HG03521 (cell line): ENCODE data around the gene ALPL.

Source experiments
- ATAC-seq: cut with Tn5 transposase; IDR thresholded peaks from one replicate; pipeline ENCODE4 v1.9.1; 2021; ENCODE audit warnings: mild to moderate bottlenecking, moderate library complexity; ENCODE audit not compliant: unreplicated experiment

The ALPL gene

DNA sequence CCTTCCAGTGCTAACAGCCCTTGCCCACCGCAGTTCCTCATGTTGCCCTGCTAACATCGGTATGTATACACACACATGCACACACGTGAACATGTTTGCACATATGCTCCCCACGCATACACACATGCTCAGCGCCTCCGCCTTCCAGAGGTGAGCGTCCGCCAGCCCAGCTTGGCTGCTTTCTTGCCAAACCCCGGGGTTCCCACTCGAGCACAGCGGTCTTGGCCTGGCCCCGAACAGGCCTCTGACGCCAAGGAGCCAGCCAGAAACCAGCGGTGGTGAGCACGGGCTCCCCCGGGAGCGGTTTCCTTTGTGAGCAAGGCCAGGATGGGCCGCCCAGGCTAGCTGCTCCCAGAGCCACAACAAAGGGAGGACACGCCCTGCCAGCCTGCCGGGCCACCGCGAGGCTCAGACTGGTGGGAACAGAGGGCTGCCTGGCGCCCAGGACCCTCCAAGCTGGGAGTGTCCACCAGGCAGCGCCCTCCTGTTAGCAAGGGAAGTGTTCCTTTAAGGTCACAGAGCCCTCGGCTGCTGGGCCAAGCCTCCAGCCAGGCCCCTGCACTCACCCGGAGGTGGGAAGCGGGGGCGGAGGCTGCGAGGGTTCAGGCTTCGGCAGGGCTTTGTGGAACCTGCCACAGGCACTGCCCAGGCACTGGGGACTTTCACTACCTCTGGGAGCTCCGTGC lies 65.4 kb downstream of the ALPL start:
- no peak for ATAC-seq

DNA sequence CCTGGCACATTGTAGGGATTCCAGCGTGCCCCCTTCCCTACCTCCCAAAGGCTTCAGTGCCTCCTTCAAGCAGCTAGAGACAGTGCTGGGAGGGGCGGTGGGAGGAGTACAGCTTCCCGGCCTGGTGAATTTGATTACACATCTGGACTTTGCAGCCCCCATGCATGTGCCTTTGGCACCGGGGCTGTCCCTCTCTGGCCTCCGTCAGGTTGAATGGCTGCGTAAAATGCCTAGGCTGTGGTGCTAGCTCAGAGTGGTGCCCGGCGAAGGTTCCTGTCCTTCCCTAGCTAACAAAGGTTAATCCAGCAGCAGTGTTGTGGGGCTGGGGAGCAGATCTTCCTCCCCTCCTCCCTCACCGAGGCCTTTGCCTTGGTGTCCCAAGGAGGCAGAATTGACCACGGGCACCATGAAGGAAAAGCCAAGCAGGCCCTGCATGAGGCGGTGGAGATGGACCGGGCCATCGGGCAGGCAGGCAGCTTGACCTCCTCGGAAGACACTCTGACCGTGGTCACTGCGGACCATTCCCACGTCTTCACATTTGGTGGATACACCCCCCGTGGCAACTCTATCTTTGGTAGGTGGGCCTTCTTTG lies 66.2 kb downstream of the ALPL start:
- no peak for ATAC-seq

DNA sequence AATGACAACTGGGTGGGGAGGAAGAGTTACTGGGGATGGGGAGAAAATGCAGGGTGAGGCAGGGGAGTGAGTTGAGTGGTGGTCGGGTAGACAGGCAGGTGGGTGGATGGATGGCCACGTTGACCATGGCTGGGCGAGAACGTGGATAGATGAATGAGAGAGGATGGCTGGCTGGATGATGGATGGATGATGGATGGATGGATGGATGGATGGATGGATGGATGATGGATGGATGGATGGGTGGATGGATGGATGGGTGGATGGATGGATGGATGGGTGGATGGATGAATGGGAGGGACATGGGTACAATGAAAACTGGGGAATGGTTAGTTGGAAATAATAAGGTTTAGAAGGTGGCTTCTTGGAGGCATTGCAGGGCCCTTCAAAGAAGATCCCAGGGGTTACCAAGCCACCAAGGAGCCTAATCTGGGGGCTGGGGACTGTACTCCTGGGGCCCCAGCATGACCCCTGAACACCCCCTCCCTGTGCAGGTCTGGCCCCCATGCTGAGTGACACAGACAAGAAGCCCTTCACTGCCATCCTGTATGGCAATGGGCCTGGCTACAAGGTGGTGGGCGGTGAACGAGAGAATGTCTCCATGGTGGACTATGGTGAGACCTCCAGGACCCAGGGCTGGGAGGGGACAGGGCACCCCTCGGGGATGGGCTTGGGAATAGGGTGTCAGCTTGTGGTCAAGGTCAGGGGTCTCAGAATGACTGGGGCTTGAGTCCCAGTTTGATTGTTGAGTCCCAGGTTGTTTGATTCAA lies 67.0 kb downstream of the ALPL start:
- ATAC-seq, result no peak

DNA sequence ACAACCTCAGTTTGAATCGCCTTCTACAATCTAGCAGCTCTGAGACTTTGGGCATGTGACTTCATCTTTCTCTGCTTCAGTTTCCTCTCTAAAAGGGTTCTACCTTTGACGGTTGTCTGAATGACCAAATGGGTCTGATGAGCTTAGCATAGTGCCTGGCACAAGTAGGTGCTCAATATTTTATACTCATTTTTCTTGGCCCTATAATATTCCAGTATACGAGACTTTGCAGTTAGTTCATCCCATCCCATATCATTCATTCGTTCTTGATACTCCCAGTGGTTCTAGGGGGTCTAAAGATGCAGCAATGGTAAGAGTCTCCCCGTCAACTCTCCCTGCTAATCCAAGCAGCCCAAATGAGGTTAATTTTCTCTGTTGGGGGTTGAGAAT lies 67.6 kb downstream of the ALPL start:
- ATAC-seq, result no peak

DNA sequence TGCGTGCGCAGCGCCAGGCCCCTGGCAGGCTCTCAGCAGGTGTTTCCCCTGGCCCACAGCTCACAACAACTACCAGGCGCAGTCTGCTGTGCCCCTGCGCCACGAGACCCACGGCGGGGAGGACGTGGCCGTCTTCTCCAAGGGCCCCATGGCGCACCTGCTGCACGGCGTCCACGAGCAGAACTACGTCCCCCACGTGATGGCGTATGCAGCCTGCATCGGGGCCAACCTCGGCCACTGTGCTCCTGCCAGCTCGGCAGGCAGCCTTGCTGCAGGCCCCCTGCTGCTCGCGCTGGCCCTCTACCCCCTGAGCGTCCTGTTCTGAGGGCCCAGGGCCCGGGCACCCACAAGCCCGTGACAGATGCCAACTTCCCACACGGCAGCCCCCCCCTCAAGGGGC lies 68.1 kb downstream of the ALPL start:
- no peak for ATAC-seq

DNA sequence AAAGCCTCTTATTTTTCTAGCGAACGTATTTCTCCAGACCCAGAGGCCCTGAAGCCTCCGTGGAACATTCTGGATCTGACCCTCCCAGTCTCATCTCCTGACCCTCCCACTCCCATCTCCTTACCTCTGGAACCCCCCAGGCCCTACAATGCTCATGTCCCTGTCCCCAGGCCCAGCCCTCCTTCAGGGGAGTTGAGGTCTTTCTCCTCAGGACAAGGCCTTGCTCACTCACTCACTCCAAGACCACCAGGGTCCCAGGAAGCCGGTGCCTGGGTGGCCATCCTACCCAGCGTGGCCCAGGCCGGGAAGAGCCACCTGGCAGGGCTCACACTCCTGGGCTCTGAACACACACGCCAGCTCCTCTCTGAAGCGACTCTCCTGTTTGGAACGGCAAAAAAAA lies 68.7 kb downstream of the ALPL start:
- no peak for ATAC-seq

DNA sequence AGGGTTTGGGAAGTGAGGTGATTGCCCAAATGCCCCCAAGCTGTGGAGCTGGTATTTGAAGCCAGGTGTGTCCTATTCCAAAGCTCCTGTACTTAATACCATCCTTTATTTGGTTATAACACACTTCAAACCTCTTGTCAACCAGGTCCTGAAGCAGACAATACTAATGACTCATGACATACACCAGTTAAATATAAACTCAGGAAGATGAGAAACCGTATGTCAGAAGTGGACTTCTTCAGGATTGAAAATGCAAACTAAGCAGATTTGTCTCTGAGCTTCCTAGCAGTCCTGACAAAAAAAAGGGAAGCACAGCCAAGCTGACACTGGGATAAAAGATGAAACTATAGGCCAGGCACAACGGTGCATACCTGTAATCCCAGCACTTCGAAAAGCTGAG lies 70.6 kb downstream of the ALPL start:
- ATAC-seq, result no peak

DNA sequence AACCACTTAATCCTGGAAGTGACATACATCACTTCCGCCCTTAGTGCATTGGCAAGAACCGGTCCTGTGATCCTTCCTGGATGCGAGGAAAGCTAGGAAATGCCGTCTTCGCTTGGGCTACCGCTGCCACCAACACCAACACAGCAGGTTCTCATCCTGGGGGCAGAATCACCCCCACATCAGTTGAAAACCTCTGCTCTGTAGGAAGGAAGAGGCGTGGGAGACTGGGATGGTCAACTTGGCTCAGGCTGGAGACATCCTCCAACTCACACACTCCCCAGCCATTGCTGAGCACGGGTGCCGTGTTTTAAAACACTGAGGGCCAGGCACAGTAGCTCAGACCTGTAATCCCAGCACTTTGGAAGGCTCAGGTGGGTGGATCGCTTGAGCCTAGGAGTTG lies 74.9 kb downstream of the ALPL start:
- no peak for ATAC-seq

DNA sequence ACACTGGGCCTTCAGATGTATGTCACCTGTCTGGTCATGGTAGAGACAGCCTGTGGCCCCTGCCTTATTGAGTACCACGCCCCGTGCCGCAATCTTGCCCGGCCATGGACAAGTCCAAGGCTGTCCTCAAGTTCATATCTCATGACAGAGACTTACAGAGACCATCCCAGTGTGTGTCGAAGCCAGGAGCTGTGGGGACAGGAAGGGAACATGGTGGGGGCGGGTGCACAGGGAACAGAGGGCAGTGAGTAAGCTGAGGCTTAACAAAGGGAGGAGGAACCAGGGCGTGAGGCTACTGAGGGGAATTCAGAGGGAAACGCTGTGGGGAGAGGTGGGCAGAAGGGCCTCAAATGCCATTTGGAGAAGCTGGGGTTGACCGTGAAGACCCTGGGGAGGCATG lies 75.8 kb downstream of the ALPL start:
- no peak for ATAC-seq

DNA sequence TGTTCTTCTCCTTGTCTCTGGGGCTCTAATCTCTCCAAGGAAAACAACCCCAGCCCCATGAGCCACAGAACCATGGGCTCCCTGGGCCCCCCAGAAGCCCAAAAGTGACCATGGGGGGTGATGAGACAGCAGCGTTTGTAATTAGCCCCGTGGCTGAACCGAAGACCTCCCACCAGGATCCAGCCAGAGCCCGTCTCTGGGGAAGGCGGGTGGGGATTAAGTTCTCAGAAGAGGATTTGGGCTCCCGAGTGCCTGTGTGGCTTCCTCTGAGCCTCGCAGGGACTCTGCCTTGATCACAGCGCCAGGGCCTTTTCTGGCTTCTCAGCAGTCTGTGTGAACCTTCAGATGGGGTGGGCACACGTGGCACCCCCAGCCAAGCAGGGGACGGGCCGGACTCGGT lies 77.0 kb downstream of the ALPL start:
- ATAC-seq, result no peak

DNA sequence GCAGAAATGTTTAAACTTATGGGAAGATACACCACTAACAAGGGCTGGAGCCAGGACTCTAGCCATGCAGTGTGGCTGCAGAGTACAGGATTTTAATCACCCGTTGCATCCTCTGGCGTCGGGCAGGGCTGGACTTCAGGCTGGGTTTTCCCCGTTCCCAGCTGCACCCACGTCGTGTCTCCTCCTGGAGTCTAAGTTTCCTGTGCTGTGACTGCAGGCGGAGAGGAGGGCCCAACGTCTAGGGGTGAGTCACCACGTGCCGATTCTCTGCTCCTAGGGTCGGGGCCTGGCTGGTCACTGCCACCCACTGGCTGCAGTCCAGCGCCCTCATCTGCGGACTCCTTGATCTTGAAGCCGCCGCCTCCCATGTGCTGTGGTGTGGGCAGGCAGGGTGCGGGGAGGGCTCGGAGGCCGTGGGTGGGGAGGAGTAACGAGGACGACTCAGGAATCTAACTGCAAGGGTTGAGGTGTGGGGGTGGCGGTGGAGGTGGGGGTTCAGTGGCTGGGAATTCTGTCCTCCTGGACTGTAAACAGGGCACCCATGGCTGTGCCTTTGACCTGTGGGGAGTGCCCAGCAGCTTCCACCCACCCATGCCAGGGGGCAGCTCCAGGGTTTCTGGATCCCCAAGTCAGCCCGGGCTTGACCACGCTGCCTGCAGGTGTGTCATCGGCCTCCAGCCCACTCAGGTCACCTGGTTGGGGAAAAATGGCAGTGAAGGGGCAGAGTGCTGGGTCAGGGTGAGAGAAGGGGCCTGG lies 77.8 kb downstream of the ALPL start:
- ATAC-seq, result no peak

DNA sequence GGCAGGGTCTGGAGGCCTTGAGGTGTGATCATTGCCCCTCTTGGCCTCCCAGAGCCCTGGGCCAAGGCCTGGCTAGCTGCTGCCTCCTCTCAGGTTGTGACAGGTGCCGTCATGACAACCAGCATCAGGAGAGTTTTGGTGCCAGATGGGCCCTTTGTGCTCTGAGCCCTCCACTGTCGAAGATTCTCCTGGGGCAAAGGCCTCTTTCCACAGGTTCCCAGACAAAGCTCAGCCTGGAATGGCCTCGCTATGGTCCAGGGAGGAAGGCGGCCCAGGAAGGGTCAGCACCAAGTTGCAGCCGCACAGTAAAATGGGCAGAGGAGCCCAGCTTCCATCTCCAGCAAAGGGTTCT lies 78.4 kb downstream of the ALPL start:
- ATAC-seq, result no peak

DNA sequence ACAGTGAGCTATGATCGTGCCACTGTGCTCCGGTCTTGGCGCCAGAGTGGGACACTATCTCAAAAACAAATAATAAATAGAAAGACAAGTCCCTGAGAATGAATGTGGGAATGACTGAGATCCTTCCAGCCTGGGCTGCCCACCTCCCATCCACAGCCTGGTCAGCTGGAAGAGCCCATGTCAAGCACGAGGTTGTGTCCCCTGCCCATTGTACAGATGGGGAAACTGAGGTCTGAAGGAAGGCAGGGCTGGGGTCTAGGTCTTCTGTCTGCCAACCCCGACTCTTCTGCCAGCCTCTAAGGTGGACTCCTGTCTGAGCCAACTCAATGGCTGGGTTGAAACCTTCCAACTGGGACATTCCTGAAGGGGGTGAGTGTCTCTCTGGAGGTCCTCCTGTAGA lies 80.4 kb downstream of the ALPL start:
- no peak for ATAC-seq

DNA sequence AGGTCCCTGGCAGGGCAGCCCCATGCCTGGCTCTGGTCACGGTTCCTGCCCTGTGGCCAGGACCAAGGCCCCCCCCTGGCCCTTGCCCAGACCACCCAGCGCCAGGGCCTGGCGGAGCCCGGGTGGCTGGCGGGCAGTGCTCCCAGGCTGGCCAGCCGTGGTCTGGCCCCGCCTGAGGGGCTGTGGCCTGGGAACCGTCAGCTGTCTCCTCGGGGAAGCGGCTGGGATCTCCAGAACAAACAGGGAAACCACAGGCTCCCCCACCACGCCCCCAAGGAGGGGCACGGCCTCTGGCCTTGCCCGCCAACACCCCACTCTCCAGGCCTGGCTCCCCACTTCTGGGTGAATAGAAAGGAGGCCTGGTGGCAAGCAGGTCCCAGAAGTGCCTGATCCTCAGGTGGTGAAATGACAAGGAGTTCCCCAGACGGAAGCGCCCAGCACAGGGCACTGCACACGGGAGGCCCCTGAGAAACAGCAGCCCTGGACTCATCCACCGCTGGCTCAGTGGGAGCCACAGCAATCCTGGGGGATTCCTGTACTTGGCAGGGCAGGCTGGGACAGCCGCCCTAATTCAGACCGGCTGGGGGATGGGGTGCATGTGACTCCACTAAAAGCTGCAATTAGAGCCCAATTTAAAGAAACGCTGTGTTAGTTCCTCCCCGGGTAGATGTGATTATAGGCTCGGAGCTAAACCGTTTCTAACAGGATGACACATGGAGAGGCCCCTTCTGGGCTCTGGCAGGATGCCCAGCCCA lies 81.1 kb downstream of the ALPL start:
- no peak for ATAC-seq

DNA sequence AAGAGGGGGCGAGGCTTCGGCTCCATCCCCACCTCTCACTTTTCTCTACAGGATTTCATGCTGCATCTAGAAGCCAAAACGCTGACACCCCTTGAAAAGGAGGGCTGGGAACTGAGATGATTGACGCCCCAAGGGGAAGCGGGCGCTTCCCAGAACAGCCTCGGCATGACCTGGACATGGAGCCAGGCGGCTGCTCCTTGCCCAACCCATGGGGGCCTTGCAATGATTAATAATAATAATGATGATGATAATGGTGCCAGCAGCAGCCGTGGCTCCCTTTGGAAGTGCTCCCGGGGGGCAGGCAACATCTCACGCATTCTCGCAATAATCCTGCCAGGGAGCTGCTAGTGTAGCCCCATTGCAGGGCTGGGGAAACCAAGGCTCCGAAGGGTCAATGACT lies 81.7 kb downstream of the ALPL start:
- no peak for ATAC-seq

DNA sequence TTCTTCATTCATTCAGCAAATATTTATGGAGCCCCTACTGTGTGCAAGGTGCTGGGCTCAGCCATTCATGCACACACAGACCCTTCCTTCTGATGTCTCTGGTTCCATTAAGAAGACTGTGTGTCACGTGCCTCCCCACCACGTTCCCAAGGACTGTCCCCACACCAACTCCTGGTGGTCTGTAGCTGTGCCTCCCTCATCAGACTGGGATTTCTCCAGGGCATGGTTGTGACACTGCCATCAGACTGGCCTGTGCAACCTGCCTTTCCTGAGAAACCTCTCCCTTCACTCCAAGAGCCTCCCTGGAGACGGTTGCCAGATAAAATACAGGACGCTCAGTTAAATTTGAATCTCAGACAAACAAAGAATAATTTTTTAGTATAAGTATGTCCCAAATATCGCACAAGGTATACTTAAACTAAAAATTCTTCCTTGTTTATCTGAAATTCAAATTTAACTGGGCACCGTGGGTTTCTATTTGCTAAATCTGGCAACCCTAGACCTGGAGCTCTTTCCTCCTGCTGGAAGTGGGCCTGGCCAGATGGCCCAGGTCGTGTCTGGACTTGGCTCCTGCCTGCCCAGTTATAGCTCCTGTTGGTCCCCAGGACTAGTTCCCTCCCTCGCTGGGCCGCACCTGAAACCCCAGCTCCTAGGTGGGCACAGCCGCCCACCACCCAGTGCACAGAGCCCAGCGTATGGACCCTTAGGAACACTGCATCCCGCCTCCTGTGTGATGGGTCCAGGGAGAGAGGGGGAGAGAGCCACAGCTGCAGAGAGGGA lies 83.1 kb downstream of the ALPL start:
- no peak for ATAC-seq

DNA sequence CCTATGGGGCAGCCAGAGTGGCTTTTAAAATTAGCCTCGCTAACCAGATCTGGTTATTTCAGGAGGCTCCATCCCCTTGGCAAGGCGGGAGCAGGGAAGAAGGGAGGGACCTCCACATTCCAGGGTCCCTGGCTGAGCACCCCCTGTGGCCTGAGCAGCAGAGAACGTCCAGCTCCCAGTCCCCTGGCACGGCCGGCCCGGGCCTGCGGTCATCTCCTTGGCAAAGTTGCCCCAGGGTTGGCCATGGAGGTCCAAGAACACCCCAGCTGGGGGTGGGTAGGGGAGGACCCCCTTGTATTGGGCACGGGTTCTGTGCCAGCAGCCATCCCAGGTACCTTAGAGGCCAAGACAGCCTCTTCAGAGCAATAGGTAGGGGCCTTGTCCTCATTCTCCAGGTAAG lies 84.0 kb downstream of the ALPL start:
- no peak for ATAC-seq

DNA sequence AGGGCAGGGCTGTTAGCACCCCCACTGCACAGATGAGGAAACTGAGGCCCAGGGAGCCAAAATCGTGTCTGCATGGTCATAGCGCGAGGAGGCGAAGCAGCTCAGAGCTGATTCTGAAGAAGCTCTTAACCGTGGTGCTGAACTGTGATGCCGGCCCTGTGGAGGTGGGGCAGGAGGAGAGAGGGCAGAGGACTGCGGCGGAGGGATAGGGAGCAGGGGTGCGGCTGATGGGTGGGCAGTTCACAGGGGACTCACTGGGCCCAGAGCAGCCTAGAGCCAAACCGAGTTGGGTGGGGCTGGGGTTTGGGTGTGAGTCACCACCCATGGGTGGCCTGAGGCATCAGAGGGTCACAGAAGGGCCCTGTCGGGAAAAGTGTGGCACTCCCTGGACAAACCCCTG lies 85.3 kb downstream of the ALPL start:
- ATAC-seq, result no peak

DNA sequence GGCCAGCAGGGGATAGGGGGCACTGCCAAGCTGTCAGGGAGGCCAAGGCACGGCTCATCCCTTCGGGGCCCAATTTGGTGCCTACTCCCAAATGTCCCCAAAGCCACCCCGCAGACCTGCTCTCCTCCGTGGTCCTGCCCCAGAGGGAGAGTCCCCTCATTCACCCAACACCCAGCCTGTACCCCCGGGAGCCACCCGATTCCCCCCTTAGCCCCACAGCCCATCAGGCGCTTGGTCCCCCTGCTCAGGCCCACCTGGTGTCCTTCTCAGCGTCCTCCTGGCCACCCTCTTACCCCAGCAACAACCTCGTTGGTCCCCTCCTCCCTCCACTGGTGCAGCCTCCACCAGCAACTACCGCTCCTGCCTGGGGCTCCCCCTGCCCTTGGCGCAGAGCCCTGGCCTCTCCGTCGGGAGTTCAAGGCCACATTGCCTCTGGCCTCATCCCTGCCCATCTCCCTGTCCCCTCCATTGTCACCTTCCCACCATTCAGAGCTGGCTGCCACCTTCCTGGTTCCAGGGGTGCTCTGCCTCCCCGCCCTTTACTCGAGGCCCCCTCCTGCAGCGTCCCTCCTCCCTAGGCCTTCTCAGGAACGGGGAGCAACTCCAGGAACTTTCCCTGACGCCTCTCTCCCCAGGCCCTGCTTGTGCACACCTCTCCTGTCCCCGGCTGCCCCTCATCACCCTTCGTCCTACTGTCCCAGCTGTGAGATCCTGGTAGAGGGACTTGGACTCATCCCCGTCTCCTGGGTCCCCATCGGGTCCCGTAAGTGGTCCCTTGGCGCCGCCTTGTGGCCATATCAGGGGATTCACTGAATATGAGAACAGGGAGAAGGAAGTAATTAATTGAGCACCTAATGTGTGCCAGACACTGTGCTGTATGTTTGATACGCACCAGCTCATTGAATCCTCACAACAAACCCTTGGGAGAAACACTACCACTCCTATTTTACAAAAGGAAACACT lies 86.0 kb downstream of the ALPL start:
- ATAC-seq, result no peak
